ENCODE measurements around the gene WNT6.
A peak's percentile ranks its signal among the peaks of the same experiment; 100 is the strongest.

GRCh38 chr2:218898109-218898878 is 38.7 kb downstream of the WNT6 start:
- TF ChIP-seq CTCF (conservative IDR thresholded peaks at IDR 0.05) (peak; percentile 96), EZH2 (IDR thresholded peaks at IDR 0.05; ENCODE audit: low read depth) (no peak)

Data from PC-9 (cell line).